ENCODE measurements around the gene ABCA12.

DNA sequence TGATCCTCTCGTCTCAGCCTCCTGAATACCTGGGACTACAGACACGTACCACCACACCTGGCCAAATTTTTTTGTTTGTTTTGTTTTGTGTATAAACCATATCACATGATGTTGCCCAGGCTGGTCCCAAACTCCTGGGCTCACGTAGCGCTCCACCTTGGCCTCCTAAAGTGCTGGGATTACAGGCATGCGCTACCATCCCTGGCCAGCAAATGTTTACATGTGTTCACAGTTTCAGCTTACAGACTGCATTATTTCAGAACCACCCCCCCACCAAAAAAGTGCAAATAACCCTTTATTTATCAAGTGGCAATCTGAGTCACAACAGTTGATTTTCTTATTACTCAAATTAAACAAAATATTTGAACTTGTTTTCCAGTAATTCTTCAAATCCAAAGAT, 54.3 kb downstream of the ABCA12 start:
- TF ChIP-seq, protein P1, sequence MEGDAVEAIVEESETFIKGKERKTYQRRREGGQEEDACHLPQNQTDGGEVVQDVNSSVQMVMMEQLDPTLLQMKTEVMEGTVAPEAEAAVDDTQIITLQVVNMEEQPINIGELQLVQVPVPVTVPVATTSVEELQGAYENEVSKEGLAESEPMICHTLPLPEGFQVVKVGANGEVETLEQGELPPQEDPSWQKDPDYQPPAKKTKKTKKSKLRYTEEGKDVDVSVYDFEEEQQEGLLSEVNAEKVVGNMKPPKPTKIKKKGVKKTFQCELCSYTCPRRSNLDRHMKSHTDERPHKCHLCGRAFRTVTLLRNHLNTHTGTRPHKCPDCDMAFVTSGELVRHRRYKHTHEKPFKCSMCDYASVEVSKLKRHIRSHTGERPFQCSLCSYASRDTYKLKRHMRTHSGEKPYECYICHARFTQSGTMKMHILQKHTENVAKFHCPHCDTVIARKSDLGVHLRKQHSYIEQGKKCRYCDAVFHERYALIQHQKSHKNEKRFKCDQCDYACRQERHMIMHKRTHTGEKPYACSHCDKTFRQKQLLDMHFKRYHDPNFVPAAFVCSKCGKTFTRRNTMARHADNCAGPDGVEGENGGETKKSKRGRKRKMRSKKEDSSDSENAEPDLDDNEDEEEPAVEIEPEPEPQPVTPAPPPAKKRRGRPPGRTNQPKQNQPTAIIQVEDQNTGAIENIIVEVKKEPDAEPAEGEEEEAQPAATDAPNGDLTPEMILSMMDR (conservative IDR thresholded peaks at IDR 0.05; ENCODE audit: low read length) = no peak
- TF ChIP-seq EZH2phosphoT487 (IDR thresholded peaks at IDR 0.05; ENCODE audit: borderline replicate concordance) = no peak
